Neural cell (in vitro differentiated cells): ENCODE results near the gene SH3BP4. TPM values are rescaled to one million over a fixed set of nuclear protein-coding genes. Genes with fewer than 3 reads are reported as not detected.

Source experiments
- H2AFZ ChIP-seq: fragments of 200-600, 300-800 bp; sonication (generic), shearing (Covaris generic); 2 replicates; pipeline ENCODE4 v1.6.0; 2014; ENCODE audit warnings: low read depth, mild to moderate bottlenecking, antibody characterized with exemption, low read length, moderate library complexity
- H3F3A ChIP-seq: fragments of 200-600 bp; shearing (Covaris generic); 2 replicates; pipeline ENCODE4 v1.6.1; 2016; ENCODE audit warnings: mild to moderate bottlenecking, moderate library complexity, mixed read lengths, antibody characterized with exemption, low read length; ENCODE audit not compliant: insufficient read depth, poor library complexity, severe bottlenecking
- H3K27ac ChIP-seq: fragments of 200-600, 300-800 bp; sonication (generic), shearing (Covaris generic); 2 replicates; pipeline ENCODE4 v1.5.1; 2014; ENCODE audit warnings: mild to moderate bottlenecking, low read length, moderate library complexity
- H3K27me3 ChIP-seq: fragments of 300-800, 200-600 bp; sonication (generic), shearing (Covaris generic); 2 replicates; pipeline ENCODE4 v1.6.0; 2014; ENCODE audit warnings: mild to moderate bottlenecking, low read depth, low read length, moderate library complexity; ENCODE audit not compliant: insufficient read depth
- H3K36me3 ChIP-seq: fragments of 300-800, 200-600 bp; sonication (generic), shearing (Covaris generic); 2 replicates; pipeline ENCODE4 v1.5.1; 2014; ENCODE audit warnings: mild to moderate bottlenecking, antibody characterized with exemption, low read length, moderate library complexity; ENCODE audit not compliant: insufficient read depth
- H3K4me2 ChIP-seq: fragments of 300-800, 200-600 bp; sonication (generic), shearing (Covaris generic); 2 replicates; pipeline ENCODE4 v1.6.0; 2014; ENCODE audit warnings: mild to moderate bottlenecking, low read length
- H3K4me3 ChIP-seq: fragments of 300-800, 200-600 bp; sonication (generic), shearing (Covaris generic); 2 replicates; pipeline ENCODE4 v1.5.1; 2014; ENCODE audit warnings: mild to moderate bottlenecking, low read length, moderate library complexity
- H3K79me2 ChIP-seq: fragments of 200-600 bp; shearing (Covaris generic); replicated peaks from 2 replicates; pipeline ENCODE4 v1.6.0; 2014; ENCODE audit warnings: mild to moderate bottlenecking, low read length, moderate library complexity; ENCODE audit not compliant: insufficient read depth
- H3K9ac ChIP-seq: fragments of 300-800, 200-600 bp; sonication (generic), shearing (Covaris generic); 2 replicates; pipeline ENCODE4 v1.6.1; 2016; ENCODE audit warnings: mild to moderate bottlenecking, low read length, mixed read lengths
- H3K9me2 ChIP-seq: fragments of 200-600 bp; shearing (Covaris generic); 2 replicates; pipeline ENCODE4 v1.6.1; 2016; ENCODE audit warnings: mild to moderate bottlenecking, low read length, mixed read lengths; ENCODE audit not compliant: insufficient read depth
- H3K9me3 ChIP-seq: fragments of 200-600, 300-800 bp; sonication (generic), shearing (Covaris generic); 2 replicates; pipeline ENCODE4 v1.6.1; 2016; ENCODE audit warnings: mild to moderate bottlenecking, mixed run types, low read length, moderate library complexity, mixed read lengths
- H4K20me1 ChIP-seq: fragments of 200-600 bp; shearing (Covaris generic); 2 replicates; pipeline ENCODE4 v1.6.1; 2016; ENCODE audit warnings: mild to moderate bottlenecking, mixed run types; ENCODE audit not compliant: insufficient read depth
- CTCF ChIP-seq: fragments of 450-650 bp; IDR thresholded peaks from 2 replicates; pipeline ENCODE4 v1.5.1; 2014; ENCODE audit warnings: antibody characterized with exemption, mild to moderate bottlenecking, moderate library complexity; ENCODE audit not compliant: poor library complexity, severe bottlenecking
- EP300 ChIP-seq: fragments of 450-650 bp; conservative IDR thresholded peaks from 2 replicates; pipeline ENCODE4 v1.6.1; 2014; ENCODE audit warnings: antibody characterized with exemption, mild to moderate bottlenecking, moderate library complexity; ENCODE audit not compliant: poor library complexity, severe bottlenecking
- EZH2 ChIP-seq: fragments of 200-600, 300-800 bp; shearing (Covaris generic), sonication (generic); IDR thresholded peaks from 2 replicates; pipeline ENCODE4 v1.6.1; 2014; ENCODE audit warnings: antibody characterized with exemption, low read length, borderline replicate concordance, mild to moderate bottlenecking; ENCODE audit not compliant: insufficient read depth, poor library complexity, severe bottlenecking
- MXI1 ChIP-seq: fragments of 450-650 bp; conservative IDR thresholded peaks from 2 replicates; pipeline ENCODE4 v1.6.1; 2014; ENCODE audit warnings: antibody characterized with exemption, mild to moderate bottlenecking; ENCODE audit not compliant: poor library complexity, severe bottlenecking
- POLR2AphosphoS5 ChIP-seq: IDR thresholded peaks from 2 replicates; pipeline ENCODE4 v1.6.1; 2012
- RAD21 ChIP-seq: fragments of 450-650 bp; conservative IDR thresholded peaks from 2 replicates; pipeline ENCODE4 v1.6.1; 2014; ENCODE audit warnings: antibody characterized with exemption, mild to moderate bottlenecking, moderate library complexity
- REST ChIP-seq: IDR thresholded peaks from 2 replicates; pipeline ENCODE4 v1.6.1; 2012; ENCODE audit warnings: borderline replicate concordance
- SMC3 ChIP-seq: fragments of 450-650 bp; conservative IDR thresholded peaks from 2 replicates; pipeline ENCODE4 v1.6.1; 2014; ENCODE audit warnings: antibody characterized with exemption, mild to moderate bottlenecking, moderate library complexity; ENCODE audit not compliant: poor library complexity
- TAF1 ChIP-seq: IDR thresholded peaks from 2 replicates; pipeline ENCODE4 v1.6.1; 2012; ENCODE audit warnings: low read depth
- polyA plus RNA-seq: library from polyadenylated mRNA; depleted of rRNA; stranded (reverse); fragments of >200 nt; gene quantifications from 2 replicates; pipeline ENCODE4 v1.2.3, GENCODE V29; 2014

Gene SH3BP4
- polyA plus RNA-seq, 1 donor from 2014 or later, result 3.3 TPM

GRCh38 chr2:235073868-235074413 lies 122.1 kb downstream of the SH3BP4 start:
- no peak overlapping the region for H2AFZ ChIP-seq
- no peaks in the 10 kb centered on the region for H3K9me2 ChIP-seq
- H3K9ac ChIP-seq, result no peak overlapping the region
- H3K4me3 ChIP-seq, result no peak overlapping the region
- no peaks in the 10 kb centered on the region for H4K20me1 ChIP-seq
- H3K27me3 ChIP-seq, result no peaks in the 10 kb centered on the region
- no peaks in the 10 kb centered on the region for H3K9me3 ChIP-seq
- no peaks in the 10 kb centered on the region for H3K36me3 ChIP-seq
- H3K79me2 ChIP-seq, result no peaks in the 10 kb centered on the region
- no peak overlapping the region for H3K27ac ChIP-seq
- no peaks in the 10 kb centered on the region for H3F3A ChIP-seq
- H3K4me2 ChIP-seq, result no peak overlapping the region
- TF ChIP-seq EP300, result no peak
- no peak for TF ChIP-seq MXI1
- TF ChIP-seq SMC3, result no peak
- no peak for TF ChIP-seq POLR2AphosphoS5
- no peak for TF ChIP-seq REST
- TF ChIP-seq CTCF, result no peak
- TF ChIP-seq EZH2, result no peak
- TF ChIP-seq RAD21, result no peak
- no peak for TF ChIP-seq TAF1

- H3K4me3 ChIP-seq, result no peak overlapping the region
- H3K9me3 ChIP-seq, result no peaks in the 10 kb centered on the region
- no peaks in the 10 kb centered on the region for H4K20me1 ChIP-seq
- H3K27ac ChIP-seq, result no peak overlapping the region
- no peaks in the 10 kb centered on the region for H3K79me2 ChIP-seq
- no peak overlapping the region for H3K9ac ChIP-seq
- H3K27me3 ChIP-seq, result no peaks in the 10 kb centered on the region
- H3K4me2 ChIP-seq, result no peak overlapping the region
- TF ChIP-seq POLR2AphosphoS5 (no peak), MXI1 (no peak), EP300 (no peak)
- no peaks in the 10 kb centered on the region for H3K36me3 ChIP-seq
- no peak overlapping the region for H2AFZ ChIP-seq
- H3F3A ChIP-seq, result no peaks in the 10 kb centered on the region
- H3K9me2 ChIP-seq, result no peaks in the 10 kb centered on the region
Measured at GRCh38 chr2:235077046-235077445, 125.2 kb downstream of the SH3BP4 start.

GRCh38 chr2:235078182-235078581 lies 126.4 kb downstream of the SH3BP4 start:
- no peaks in the 10 kb centered on the region for H3K27me3 ChIP-seq
- H3K4me2 ChIP-seq, result no peak overlapping the region
- H3K36me3 ChIP-seq, result no peaks in the 10 kb centered on the region
- H3K9me3 ChIP-seq, result no peaks in the 10 kb centered on the region
- H2AFZ ChIP-seq, result no peak overlapping the region
- H4K20me1 ChIP-seq, result no peaks in the 10 kb centered on the region
- H3K9me2 ChIP-seq, result no peaks in the 10 kb centered on the region
- H3K4me3 ChIP-seq, result no peak overlapping the region
- no peak overlapping the region for H3K27ac ChIP-seq
- H3K79me2 ChIP-seq, result no peaks in the 10 kb centered on the region
- no peaks in the 10 kb centered on the region for H3F3A ChIP-seq
- no peak for TF ChIP-seq CTCF
- no peak for TF ChIP-seq REST
- TF ChIP-seq RAD21, result no peak
- TF ChIP-seq POLR2AphosphoS5, result no peak
- TF ChIP-seq EP300, result no peak
- TF ChIP-seq MXI1, result no peak
- TF ChIP-seq EZH2, result no peak
- no peak for TF ChIP-seq SMC3
- TF ChIP-seq TAF1, result no peak
- no peak overlapping the region for H3K9ac ChIP-seq
